B cell (primary cell): ENCODE measurements around the gene CDH13. TPM values are rescaled to one million over a fixed set of nuclear protein-coding genes. Genes with fewer than 3 reads are reported as not detected.

ENCODE experiments used
- ATAC-seq: fragments of 200-7000 bp; cut with Tn5 transposase; one replicate; pipeline ENCODE4 v1.10.0; 2021; ENCODE audit warnings: low read depth, mild to moderate bottlenecking, moderate number of reproducible peaks, moderate library complexity
- CTCF ChIA-PET: fragments of 350-600 bp; sonication (Branson Sonifier 250); formaldehyde crosslinking; loops from one replicate; lab custom pipeline; 2021; ENCODE audit warnings: antibody characterized with exemption, inconsistent platforms; lab: Charles Lee
- POLR2A ChIA-PET: fragments of 350-600 bp; sonication (Branson Sonifier 250); formaldehyde crosslinking; loops from one replicate; lab custom pipeline; 2021; ENCODE audit warnings: antibody characterized with exemption; lab: Charles Lee
- DNase-seq: peaks from one replicate; pipeline ENCODE4 v3.0.0; 2013
- H2AFZ ChIP-seq: 2 replicates; pipeline ENCODE4 v1.6.1; 2012; ENCODE audit warnings: mild to moderate bottlenecking, low read depth, low read length; ENCODE audit not compliant: insufficient read depth, poor library complexity, severe bottlenecking
- H3K27ac ChIP-seq, 2 donors: 1 replicate in 1 of 2; 2 replicates in 1 of 2; pipeline ENCODE4 v1.5.1; 2012 to 2013; ENCODE audit warnings: low read length in 2 of 2, mild to moderate bottlenecking in 2 of 2, moderate library complexity in 1 of 2
- H3K27me3 ChIP-seq, 4 experiments: fragments of 200-600 bp in 1 of 4; sonication (generic) in 1 of 4; replicated peaks in 1 of 4; 1 replicate in 2 of 4; 2 replicates in 2 of 4; pipeline versions ENCODE4 v1.6.1 to v1.7.0; 2013 to 2016; ENCODE audit warnings: low read length in 3 of 4, mild to moderate bottlenecking in 2 of 4, mixed read lengths in 1 of 4, moderate library complexity in 1 of 4; ENCODE audit not compliant: insufficient read depth in 4 of 4, control insufficient read depth in 3 of 4; ENCODE audit errors: control extremely low read depth in 1 of 4
- H3K36me3 ChIP-seq, 2 experiments: replicated peaks in 1 of 2; 1 replicate in 1 of 2; 2 replicates in 1 of 2; pipeline versions ENCODE4 v1.6.1 to v1.7.1; 2013; ENCODE audit warnings: low read length in 1 of 2; ENCODE audit not compliant: insufficient read depth in 2 of 2, control insufficient read depth in 1 of 2; ENCODE audit errors: control extremely low read depth in 1 of 2, extremely low read depth in 1 of 2
- H3K4me1 ChIP-seq, 2 donors: fragments of 200-600 bp in 1 of 2; sonication (generic) in 1 of 2; 1 replicate in 1 of 2; 2 replicates in 1 of 2; pipeline versions ENCODE4 v1.5.1 to v1.6.1; 2013 to 2017; ENCODE audit warnings: low read length in 2 of 2; ENCODE audit not compliant: control insufficient read depth in 2 of 2, insufficient read depth in 2 of 2
- H3K4me2 ChIP-seq: replicated peaks from 2 replicates; pipeline ENCODE3; 2012; ENCODE audit warnings: mild to moderate bottlenecking, low read depth, low read length; ENCODE audit not compliant: poor library complexity, severe bottlenecking
- H3K4me3 ChIP-seq, 5 experiments: fragments of 200-600 bp in 1 of 5; sonication (generic) in 1 of 5; 1 replicate in 3 of 5; 2 replicates in 2 of 5; pipeline versions ENCODE4 v1.5.1 to v1.7.0; 2011 to 2016; ENCODE audit warnings: low read length in 4 of 5, mild to moderate bottlenecking in 4 of 5, low read depth in 2 of 5, control low read depth in 1 of 5, moderate library complexity in 1 of 5; ENCODE audit not compliant: insufficient read depth in 1 of 5; ENCODE audit errors: control extremely low read depth in 1 of 5, extremely low read depth in 1 of 5
- H3K79me2 ChIP-seq: fragments of 200-600 bp; sonication (generic); one replicate; pipeline ENCODE4 v1.6.0; 2016; ENCODE audit warnings: low read length; ENCODE audit not compliant: control insufficient read depth, insufficient read depth
- H3K9ac ChIP-seq: fragments of 200-600 bp; sonication (generic); 2 replicates; pipeline ENCODE4 v1.6.1; 2017; ENCODE audit warnings: mild to moderate bottlenecking, low read length, moderate library complexity
- H3K9me3 ChIP-seq, 3 donors: one replicate each; pipeline versions ENCODE4 v1.6.1 to v1.7.1; 2013; ENCODE audit warnings: low read length in 2 of 3; ENCODE audit not compliant: control insufficient read depth in 2 of 3, insufficient read depth in 1 of 3; ENCODE audit errors: control extremely low read depth in 1 of 3
- H4K20me1 ChIP-seq: 2 replicates; pipeline ENCODE4 v1.6.0; 2012; ENCODE audit warnings: mild to moderate bottlenecking, low read length; ENCODE audit not compliant: insufficient read depth, control insufficient read depth, poor library complexity, severe bottlenecking
- H3K27ac Mint-ChIP-seq: one replicate; pipeline ENCODE4 v1.8.0; 2021; ENCODE audit warnings: mixed read lengths
- H3K27me3 Mint-ChIP-seq: one replicate; pipeline ENCODE4 v1.8.0; 2021; ENCODE audit warnings: mixed read lengths
- H3K4me1 Mint-ChIP-seq: one replicate; pipeline ENCODE4 v1.8.0; 2021; ENCODE audit warnings: mixed read lengths
- H3K4me3 Mint-ChIP-seq: one replicate; pipeline ENCODE4 v1.8.0; 2021; ENCODE audit warnings: mixed read lengths
- H3K9me3 Mint-ChIP-seq: one replicate; pipeline ENCODE4 v1.8.0; 2022; ENCODE audit warnings: mixed read lengths; ENCODE audit not compliant: insufficient read depth
- CTCF ChIP-seq: fragments of 200-600 bp; IDR thresholded peaks from one replicate; pipeline ENCODE4 v1.8.0; 2022; ENCODE audit warnings: antibody characterized with exemption, mild to moderate bottlenecking
- EZH2 ChIP-seq: IDR thresholded peaks from 2 replicates; pipeline ENCODE4 v1.6.1; 2012; ENCODE audit warnings: borderline replicate concordance, low read depth, mild to moderate bottlenecking, moderate library complexity, low read length; ENCODE audit not compliant: insufficient read depth, poor library complexity, severe bottlenecking
- WGBS: methylation state at CpG from one replicate; pipeline ENCODE4 v1.1.5; 2013; ENCODE audit warnings: missing lambda C conversion rate; ENCODE audit not compliant: insufficient coverage; 5-methylcytosine and 5-hydroxymethylcytosine counted together
- intact Hi-C: fragments of 100-400 bp; cut with micrococcal nuclease; formaldehyde crosslinking; loops from one replicate; pipeline ENCODE4 v1.10.0; 2022
- polyA plus RNA-seq: library from polyadenylated mRNA; depleted of rRNA; stranded (reverse); fragments of >200 nt; gene quantifications from 2 replicates; pipeline ENCODE4 v1.2.3, GENCODE V29; 2012
- total RNA-seq, 2 donors: library from RNA; stranded (reverse); fragments of 120-200 nt in 1 of 2; gene quantifications; 1 replicate in 1 of 2; 2 replicates in 1 of 2; pipeline versions ENCODE4 v1.2.3 to v1.2.4, GENCODE V29; 2013 to 2022

Gene CDH13
- total and polyA plus RNA-seq, 2 donors (not counting 1 experiment from before 2014, with no cell fraction given): not detected

DNA sequence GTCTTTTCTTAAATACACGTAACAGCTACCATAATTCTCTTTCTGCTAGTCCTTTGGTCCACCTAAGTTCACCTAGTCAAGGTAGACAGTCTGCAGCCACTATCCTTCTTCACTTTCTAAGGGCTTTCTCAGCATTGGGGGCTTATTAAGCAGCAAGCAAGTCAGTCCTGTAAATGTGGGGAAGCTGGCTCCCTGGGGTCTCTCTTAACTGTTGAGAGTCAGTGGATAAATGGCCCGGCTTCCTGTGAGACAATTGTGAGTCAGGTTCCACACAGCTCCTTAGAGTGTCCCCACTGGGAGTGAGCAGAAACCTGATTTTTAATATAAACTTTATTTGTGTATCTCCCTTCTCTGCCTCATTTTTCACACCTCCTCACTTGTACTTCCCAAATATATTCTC lies 132.1 kb downstream of the CDH13 start:
- no peak for DNase-seq
- no peaks in the 10 kb centered on the region for H3K27me3 ChIP-seq
- TF ChIP-seq CTCF (no peak), EZH2 (no peak)
- Mint-ChIP-seq H3K4me1 (peaks cover 20% of the 10 kb centered on the region), H3K27me3 (no peaks in the 10 kb centered on the region), H3K4me3 (no peak overlapping the region), H3K27ac (no peak overlapping the region), H3K9me3 (no peaks in the 10 kb centered on the region)
- no peaks in the 10 kb centered on the region for H4K20me1 ChIP-seq
- H3K9ac ChIP-seq: no peak overlapping the region
- POLR2A ChIA-PET: no interaction called here
- H3K9me3 ChIP-seq: peaks cover 0 to 2% (median 0%) of the 10 kb centered on the region in 3 donors
- no peak overlapping the region for H2AFZ ChIP-seq
- H3K27ac ChIP-seq: no peak overlapping the region
- WGBS: 100% methylated on average over 1 of the region's 2 CpGs
- no peak overlapping the region for H3K4me3 ChIP-seq
- CTCF ChIA-PET: no interaction called here
- H3K36me3 ChIP-seq: no peaks in the 10 kb centered on the region
- no peak for ATAC-seq
- H3K79me2 ChIP-seq: no peaks in the 10 kb centered on the region
- intact Hi-C loops: no loop called here
- no peak overlapping the region for H3K4me2 ChIP-seq
- H3K4me1 ChIP-seq: peaks cover 11 to 24% of the 10 kb centered on the region in 2 donors

- peaks cover 6 to 17% of the 10 kb centered on the region in 2 donors for H3K4me1 ChIP-seq
- POLR2A ChIA-PET: no interaction called here
- no peak overlapping the region for H3K4me3 Mint-ChIP-seq
- H3K9me3 ChIP-seq: peaks cover 0 to 2% (median 1%) of the 10 kb centered on the region in 3 donors
- CTCF ChIA-PET: no interaction called here
- DNase-seq (no peak), ATAC-seq (no peak)
- no peak overlapping the region for H3K27ac Mint-ChIP-seq
- no peaks in the 10 kb centered on the region for H3K27me3 Mint-ChIP-seq
- intact Hi-C loops: no loop called here
- H3K4me1 Mint-ChIP-seq: peaks cover 13% of the 10 kb centered on the region
- H4K20me1 ChIP-seq: no peaks in the 10 kb centered on the region
- WGBS: no CpG with 5 or more reads among the region's 4 CpGs
- no peaks in the 10 kb centered on the region for H3K27me3 ChIP-seq
- H3K9me3 Mint-ChIP-seq: no peaks in the 10 kb centered on the region
- H3K36me3 ChIP-seq: no peaks in the 10 kb centered on the region
- TF ChIP-seq EZH2: no peak
- no peak for TF ChIP-seq CTCF
- no peak overlapping the region for H3K27ac ChIP-seq
- no peaks in the 10 kb centered on the region for H3K79me2 ChIP-seq
- H3K4me3 ChIP-seq: no peak overlapping the region
- no peak overlapping the region for H3K4me2 ChIP-seq
- H2AFZ ChIP-seq: no peak overlapping the region
- H3K9ac ChIP-seq: no peak overlapping the region
Measured at GRCh38 chr16:82761236-82761635, 134.5 kb downstream of the CDH13 start.
